GM21723 (cell line): ENCODE measurements around the gene RASGEF1B.

Experiments used
- ATAC-seq: cut with Tn5 transposase; IDR thresholded peaks from one replicate; pipeline ENCODE4 v1.9.1; 2021; ENCODE audit warnings: mild to moderate bottlenecking, moderate library complexity; ENCODE audit not compliant: unreplicated experiment

Gene RASGEF1B

DNA sequence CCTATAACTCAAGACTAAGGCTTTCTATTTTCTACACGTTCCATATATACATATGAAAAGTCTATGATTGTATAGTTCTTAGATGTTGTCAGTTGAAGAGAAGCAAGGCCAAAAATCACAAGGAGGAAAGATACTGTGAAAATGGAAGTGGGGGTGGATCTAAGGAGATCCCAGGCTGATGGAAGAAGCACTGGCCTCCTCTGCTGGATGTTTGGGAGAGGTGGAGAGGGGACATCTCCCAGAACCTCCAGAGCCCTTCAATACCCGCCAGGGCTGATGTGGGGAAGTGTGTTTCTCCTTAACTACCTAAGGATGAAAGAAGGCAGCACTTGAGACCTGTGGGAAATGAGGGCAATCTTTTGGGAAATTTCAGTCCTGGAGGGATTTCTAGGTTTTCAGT lies 67.4 kb downstream of the RASGEF1B start:
- ATAC-seq = no peak

DNA sequence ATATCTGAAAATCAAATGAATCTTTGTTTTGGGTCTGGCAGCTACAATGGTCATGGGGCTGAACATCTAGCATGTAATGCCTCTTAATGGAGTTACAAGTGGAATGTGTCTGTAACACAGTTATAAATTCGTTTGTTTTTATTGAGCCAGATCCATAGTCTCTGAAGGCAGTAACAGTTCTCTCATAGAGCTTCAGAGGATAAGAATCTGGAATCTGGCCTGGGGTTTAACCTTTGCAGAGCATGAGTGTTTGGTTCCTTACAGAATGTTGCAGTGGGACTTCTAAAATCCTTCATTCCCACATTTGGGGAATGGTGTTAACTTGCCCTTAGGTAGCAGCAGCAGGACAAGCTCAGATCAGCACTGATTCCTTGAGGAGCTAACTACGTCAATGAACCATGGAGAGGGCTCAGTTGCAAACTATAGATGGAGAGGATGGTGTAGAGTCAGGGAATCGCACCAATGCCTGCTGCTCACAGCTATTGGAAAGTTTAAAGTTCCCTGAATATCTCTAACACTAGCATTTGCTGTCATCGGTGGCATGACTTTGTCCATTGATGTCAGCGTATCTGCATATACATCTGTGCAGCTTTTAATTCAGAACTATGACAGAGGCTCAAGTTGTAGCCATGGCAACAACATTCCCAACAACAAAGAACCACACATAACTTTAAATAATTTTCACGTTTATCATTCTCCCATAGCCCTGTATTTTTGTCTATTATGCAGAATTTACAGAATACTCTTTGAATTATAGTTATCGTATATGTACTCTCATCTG lies 72.2 kb downstream of the RASGEF1B start:
- no peak for ATAC-seq

DNA sequence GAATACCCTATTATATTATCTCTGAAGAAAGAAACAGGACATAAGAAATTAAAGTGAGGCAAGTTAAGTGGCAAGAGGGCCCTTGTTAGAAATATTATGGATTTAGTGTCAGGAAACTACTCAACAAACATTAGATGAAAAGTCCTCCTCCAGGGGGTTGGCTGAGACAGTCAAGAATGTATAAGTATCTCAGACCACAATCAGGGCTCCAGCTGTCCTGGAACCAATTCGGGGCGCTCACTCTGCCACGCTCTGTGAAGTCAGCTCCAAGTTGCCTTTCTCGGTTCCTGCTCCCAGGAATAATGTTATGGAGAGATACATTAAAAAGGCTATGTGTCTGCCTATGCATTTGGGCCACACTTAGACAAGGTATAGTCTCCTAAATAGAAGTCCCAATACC lies 73.3 kb downstream of the RASGEF1B start:
- no peak for ATAC-seq

DNA sequence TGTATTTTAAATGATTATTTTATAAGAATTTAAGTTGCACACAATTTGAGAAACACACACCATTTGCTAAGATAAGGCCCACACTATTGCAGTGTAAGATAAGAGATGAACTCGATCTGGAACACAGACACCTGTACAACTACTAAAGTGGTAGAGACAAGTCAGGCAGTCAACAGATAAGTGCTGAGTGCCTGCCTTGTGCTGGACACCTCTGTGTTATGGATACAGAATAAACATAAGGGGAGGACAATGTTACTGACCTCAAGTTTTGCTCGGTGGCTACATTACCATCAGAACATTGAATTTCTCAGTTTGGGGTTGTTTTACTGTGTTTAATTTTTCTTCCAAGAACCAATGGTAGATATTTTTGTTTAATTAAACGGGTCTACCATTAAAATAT lies 74.1 kb downstream of the RASGEF1B start:
- no peak for ATAC-seq

DNA sequence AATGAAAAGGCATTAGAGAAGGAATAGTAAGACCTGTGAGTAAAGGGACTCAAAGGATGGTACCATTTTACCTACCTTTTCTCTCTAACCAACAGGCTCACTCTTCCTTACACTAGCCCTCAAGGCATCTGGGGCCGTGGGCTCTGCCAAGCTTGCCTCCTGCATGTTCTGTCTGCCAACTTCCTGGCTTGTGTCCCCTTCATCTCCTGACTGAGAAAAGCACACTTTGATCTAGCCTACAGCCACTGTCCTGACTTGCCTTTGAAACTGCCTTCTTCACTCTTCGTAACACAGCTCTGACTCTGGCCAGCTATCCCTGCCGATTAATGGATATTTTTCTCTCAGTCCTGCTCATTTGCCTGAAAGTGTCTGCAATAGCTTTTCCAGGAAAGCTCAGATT lies 76.5 kb downstream of the RASGEF1B start:
- no peak for ATAC-seq

DNA sequence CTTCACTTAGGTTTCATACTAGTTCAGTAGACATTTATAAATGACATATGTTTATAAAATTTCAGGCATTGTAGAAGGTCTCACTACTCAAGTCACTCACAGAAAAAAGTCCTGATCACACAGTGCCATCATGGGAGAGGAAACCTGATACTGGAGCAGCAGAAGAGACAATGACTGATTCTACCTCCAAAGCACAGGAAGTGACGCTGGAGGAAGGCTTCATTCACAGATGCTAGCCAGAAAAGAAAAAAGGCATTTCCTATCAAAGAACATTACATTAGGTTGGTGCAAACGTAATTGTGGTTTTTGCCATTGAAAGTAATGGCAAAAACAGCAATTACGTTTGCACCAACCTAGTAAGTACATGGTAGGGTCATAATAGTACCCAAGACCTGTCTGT lies 79.5 kb downstream of the RASGEF1B start:
- ATAC-seq = no peak

DNA sequence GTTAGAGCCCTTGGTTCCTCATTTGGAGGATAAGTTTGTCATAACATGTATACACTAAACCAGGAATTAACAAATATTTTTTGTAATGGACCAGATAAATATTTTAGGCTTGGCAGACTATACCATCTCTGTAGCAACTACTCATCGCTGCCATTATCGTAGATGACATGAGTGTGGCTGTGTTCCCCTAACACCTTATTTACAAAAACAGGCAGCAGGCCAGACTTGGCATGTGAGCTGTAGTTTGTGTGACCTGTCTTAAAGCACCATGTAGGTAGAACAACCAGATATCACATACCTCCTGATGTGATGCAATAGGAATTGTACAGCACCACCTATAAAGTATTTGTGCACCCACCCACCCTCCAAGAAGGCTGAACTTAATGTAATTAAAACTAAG lies 82.0 kb downstream of the RASGEF1B start:
- no peak for ATAC-seq

DNA sequence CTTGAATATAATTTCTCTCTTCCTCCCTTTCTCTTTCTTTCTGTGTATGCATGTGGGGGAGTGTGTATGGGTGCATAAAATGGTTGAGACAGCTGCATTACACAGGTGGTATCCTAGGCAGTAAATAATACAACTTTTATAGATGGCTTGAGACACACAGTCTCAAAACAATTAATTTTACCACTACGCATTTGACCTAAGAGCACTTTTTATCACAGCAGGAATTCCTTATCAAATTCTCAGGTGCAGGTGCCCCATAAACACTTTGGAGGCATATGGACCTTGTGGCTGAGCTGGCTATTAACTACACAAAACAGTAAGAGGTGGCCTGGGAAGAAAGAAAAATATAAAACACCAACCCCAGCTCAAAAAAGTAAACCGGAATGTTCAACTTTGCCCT lies 91.3 kb downstream of the RASGEF1B start:
- ATAC-seq = no peak

DNA sequence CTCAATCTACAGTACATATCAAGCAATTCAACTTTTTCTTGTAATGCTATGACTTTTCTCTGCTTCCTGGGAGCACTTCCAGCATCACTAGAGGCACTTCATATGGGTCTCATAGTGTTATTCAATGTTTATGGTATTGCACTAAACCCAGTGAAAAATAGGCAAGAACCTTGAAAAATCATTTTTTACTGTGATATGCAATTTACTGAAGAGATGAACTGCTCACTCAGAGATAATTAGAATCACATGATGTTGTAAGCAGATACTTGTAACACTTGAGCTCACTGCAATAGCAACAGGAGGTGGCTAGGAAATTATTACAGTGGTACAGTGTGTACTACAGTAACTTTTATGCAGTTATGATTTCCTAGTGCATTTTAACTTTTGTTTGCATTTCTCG lies 93.3 kb downstream of the RASGEF1B start:
- no peak for ATAC-seq

DNA sequence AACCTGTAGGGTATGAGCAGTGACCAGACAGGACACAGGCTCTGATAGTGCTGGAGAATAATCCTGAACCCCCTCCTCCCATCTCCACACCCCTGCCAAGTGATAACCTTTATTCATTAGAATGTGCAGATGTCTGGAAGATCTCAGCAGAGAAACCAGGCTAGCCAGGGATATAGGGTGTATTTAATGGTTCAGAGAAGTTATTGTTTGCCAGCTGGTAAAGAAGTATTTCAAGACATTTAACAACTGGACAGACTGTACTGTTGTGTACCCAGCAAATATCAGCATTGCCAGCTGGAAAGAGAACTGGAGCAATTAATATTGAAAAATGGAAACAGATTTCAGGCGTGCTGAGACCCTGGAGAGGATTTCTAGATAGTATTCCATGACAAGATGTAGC lies 94.5 kb downstream of the RASGEF1B start:
- ATAC-seq = no peak

DNA sequence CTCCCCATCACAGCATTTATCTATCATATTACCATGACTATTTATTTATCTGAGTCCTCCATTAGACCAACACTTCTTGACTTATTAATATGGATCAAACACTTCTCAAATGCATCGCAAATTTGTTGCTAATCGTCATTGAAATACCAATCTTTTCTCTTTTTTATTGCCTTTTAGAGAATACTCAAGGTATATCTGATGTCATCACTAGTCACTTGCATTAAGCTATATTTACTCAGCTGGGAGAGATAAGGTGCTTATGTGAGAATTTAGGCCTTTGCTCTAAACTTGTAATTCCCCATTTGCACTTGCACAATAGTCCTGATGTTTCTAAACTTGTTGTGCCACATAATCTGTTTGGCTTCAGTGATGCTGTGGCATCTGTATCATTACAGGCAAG lies 95.0 kb downstream of the RASGEF1B start:
- no peak for ATAC-seq
